GM12872 (cell line): ENCODE data around the gene CEP192.

Experiments used
- TF ChIP-seq, protein P1 (sequence below): IDR thresholded peaks from 3 replicates; pipeline ENCODE4 v1.5.1; 2011; ENCODE audit warnings: low read depth, mild to moderate bottlenecking, low read length, moderate library complexity; ENCODE audit not compliant: insufficient read depth

CEP192 gene

DNA sequence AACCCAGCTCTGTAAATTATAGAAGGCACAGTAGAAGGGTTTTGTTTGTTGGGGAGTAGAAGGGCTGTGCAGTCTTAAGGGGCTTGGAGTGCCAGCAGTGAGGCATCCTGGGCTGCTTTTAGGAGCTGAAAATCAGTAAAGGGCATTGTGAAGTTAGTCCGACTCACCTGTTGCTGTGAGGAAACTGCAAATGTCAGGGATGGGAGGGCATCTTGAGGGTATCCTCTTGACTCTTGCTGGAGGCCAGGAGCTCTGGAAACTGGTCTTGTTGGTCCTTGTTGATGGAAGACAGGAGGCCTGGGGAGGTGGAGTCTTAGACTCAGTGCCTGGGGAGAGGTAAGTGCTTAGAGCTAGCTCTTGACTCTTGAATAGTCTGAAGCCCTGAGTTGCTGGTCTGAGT is 14.1 kb downstream of the CEP192 start:
- TF ChIP-seq, protein P1, sequence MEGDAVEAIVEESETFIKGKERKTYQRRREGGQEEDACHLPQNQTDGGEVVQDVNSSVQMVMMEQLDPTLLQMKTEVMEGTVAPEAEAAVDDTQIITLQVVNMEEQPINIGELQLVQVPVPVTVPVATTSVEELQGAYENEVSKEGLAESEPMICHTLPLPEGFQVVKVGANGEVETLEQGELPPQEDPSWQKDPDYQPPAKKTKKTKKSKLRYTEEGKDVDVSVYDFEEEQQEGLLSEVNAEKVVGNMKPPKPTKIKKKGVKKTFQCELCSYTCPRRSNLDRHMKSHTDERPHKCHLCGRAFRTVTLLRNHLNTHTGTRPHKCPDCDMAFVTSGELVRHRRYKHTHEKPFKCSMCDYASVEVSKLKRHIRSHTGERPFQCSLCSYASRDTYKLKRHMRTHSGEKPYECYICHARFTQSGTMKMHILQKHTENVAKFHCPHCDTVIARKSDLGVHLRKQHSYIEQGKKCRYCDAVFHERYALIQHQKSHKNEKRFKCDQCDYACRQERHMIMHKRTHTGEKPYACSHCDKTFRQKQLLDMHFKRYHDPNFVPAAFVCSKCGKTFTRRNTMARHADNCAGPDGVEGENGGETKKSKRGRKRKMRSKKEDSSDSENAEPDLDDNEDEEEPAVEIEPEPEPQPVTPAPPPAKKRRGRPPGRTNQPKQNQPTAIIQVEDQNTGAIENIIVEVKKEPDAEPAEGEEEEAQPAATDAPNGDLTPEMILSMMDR = no peak

DNA sequence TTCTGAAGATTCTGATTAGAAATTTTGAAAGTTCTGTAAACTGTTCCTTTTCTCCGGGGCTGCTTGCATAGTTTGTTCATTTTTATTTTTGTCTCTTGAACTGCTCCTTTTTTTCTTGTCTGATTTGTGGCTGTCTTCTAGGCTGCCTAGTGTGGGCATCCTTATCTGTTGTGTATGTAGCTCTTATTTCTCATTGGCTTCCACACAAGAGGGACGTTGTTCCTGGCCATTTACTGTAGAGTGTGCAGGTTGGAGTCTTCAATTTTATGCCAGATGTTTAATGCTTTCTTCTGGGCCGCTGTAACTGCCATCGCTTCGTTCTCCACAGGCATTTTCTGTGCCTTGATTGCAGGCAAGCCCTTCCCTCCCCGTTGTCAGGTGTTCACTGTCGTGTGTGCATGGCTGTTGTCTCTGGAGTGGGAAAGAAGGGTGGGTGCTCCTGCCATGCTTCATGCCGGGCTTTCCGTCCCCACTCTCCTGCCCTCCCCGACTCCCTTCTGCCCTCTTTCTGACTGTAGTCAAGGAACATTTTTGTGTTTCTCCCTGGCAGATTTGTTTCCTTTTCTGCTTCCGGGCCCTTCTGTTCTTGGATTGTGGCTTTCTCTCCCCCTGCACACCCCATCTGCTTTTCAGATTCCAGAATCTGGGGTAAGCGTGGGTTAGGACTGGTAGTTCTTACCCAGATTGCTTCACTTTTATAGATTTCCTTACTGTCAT is 15.5 kb downstream of the CEP192 start:
- TF ChIP-seq, protein P1 = no peak

DNA sequence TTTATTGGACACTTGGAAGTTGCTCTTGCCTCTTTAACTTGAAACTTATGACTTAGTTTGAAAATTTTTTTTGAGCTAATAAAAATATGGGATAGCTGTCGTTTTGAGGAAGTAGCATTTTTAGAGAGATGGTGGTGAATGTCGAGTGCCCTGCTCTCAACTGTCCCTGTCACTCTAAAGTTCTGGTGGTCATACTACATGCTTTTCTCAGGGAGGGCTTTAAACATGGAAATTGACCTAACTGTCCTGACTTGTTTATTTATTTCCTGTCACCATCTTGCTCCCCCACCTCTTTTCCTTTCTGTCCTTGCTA is 16.0 kb downstream of the CEP192 start:
- TF ChIP-seq, protein P1 = no peak

DNA sequence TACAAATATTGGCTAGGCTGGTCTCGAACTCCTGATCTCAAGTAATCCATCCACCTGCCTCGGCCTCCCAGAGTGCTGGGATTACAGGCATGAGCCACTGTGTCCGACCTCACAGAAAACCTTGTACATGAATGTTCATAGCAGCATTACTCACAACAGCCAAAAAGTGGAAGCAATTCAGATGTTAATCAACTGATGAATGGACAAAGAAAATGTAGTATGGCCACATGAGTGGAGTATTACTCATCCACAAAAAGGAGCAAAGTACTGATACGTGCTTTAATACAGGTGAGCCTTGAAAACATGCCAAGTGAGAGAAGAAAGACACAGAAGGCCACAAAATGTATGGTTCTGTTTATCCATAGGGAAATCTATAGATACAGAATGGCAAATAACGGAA is 20.6 kb downstream of the CEP192 start:
- TF ChIP-seq, protein P1 = no peak

DNA sequence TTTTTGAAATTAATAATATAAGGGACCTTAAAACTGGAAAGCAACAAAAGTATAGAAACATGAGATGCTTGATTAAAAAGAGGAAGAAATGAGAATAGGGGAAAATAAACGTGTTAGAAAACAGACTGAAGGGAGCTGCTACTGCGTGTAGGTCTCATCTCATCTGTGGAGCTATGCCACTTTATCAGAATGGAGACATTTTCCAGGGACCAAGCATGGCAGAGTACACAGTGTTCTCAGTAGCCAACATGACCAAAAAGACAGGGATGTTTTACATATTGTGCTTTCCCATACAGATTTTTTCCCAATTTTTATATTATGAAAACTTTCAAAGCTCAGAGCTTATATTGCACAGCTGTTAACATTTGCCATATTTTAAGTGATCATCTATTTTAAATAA is 23.1 kb downstream of the CEP192 start:
- TF ChIP-seq, protein P1 = no peak

DNA sequence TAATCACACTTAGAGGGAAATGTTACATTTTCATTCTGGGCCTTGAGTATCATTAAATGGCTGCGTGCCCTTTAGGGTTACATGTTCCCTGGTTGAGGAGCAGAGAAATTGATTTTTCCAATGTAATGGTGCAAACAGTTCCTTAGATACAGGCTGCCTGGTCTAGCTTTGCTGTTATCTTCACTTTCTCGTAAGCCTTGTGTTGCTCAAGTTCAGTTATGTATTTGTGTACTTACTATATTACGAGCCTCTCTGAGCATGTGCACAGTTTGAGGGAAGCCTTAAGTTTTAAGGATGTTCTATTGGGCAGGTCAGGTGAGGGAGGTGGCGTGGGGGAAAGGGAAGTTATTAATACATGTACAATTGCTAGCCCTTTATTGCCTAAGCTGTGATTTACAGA is 23.7 kb downstream of the CEP192 start:
- TF ChIP-seq, protein P1 = no peak

DNA sequence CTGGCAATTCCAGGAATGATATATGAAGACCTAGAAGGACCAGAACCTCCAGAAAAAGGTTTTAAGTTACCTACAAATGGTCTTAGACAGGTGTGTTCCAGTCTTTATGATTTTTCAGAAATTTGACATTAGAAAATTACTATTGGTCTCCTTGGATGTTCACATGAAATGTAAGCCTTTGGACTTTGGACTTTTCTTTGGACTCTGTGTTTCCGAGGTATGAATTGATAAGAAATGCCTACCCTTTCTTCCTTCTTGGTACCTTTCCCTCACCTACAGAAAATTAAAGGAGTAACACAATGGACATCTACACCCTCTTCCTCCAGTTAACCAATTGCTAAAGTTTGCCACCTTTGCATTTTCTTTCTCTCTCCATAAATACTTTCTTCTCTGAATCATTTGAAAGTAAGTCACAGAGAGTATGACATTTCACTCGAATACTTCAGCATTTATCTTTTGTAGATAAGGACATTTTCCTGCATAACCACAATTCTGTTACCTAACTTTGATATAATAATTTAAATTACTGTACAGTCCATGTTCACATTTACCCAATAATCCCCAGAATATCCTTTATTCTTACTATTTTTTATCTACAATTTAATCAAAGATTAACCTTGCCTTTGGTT is 26.2 kb downstream of the CEP192 start:
- TF ChIP-seq, protein P1 = no peak
